AG09319 (cell line): Measurements from ENCODE around the gene ZNF526.

Experiments
- DNase-seq: peaks from one replicate; pipeline ENCODE4 v3.0.0-alpha.2; 2010; ENCODE audit warnings: low read depth; ENCODE audit errors: extremely low read depth
- TF ChIP-seq, protein P1 (sequence below): IDR thresholded peaks from 2 replicates; pipeline ENCODE4 v1.5.1; 2011; ENCODE audit warnings: low read depth, mild to moderate bottlenecking, inconsistent platforms, low read length, moderate library complexity

The ZNF526 gene

DNA sequence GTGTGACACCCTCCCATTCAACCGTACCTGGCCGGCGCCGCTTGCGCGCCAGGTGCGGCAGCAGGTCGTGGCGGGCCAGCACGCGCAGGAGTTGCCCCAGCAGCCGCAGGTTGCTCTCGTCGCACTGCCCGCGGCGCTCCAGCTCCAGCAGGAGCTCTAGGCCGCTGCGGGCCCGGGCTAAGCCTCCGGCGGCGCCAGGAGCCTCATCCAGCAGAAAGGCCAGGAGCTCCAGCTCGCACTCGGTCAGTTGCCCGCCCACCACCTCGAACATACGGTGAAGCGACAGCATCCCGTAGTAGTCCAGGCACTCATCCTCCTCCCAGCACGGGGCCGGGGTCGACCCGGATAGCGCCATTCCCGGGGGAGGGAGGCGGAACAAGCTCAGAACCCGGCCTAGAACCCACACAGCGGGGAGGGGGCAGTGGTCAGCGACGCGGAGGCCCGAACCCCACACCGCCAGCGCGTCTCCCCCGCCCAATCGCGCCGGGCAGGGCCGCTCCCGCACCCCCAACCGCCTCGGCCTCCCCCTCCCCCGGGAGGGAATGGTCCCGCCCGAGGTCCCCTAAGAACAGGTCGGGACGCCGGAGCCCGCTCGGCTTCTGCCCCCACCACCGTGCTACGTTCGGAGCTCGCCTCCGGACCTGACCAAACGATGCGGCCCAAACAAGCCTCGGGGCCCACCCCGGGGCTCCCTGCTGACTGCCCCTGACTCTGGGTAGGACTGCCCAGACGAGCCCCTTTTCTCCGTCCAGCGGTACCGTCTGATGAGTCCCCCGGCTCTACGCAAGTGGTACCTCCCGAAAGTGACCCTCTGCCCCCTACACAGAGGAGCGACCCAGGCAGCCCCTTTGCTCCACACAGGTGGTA is 3.2 kb upstream of the ZNF526 start:
- TF ChIP-seq, protein P1, sequence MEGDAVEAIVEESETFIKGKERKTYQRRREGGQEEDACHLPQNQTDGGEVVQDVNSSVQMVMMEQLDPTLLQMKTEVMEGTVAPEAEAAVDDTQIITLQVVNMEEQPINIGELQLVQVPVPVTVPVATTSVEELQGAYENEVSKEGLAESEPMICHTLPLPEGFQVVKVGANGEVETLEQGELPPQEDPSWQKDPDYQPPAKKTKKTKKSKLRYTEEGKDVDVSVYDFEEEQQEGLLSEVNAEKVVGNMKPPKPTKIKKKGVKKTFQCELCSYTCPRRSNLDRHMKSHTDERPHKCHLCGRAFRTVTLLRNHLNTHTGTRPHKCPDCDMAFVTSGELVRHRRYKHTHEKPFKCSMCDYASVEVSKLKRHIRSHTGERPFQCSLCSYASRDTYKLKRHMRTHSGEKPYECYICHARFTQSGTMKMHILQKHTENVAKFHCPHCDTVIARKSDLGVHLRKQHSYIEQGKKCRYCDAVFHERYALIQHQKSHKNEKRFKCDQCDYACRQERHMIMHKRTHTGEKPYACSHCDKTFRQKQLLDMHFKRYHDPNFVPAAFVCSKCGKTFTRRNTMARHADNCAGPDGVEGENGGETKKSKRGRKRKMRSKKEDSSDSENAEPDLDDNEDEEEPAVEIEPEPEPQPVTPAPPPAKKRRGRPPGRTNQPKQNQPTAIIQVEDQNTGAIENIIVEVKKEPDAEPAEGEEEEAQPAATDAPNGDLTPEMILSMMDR: no peak
- DNase-seq: no peak

- DNase-seq: peak; percentile 93
- TF ChIP-seq, protein P1: no peak; the same call in 1 of the 2 replicates
These were observed 2.3 kb upstream of the ZNF526 start, which contains the start of gene DEDD2 for GRCh38 chr19:42217520-42218437. DEDD2 (minus strand) TSS chr19:42217677; CDS start chr19:42217007, 670 bp downstream.

DNA sequence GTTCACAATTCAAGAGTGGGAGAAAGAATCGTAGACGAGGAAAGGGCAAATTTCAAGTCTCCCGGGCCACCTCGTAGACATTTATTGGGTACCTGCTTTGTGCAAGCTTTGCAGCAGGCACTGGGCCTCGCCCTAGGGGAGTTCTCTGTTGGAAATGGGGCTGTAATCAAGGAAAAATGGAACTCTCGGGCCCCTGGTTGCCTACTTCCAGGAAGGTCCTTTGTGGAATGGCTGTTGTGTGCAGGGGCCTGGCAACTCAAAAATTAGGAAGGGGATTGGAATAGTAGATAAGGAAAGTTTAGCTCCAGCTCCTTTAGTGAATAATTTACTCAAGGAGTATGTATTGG is 612 bp downstream of the ZNF526 start:
- TF ChIP-seq, protein P1: no peak

GRCh38 chr19:42224940-42225717 is 5.0 kb downstream of the ZNF526 start:
- TF ChIP-seq, protein P1: no peak
- DNase-seq: no peak

More for the DNA sequence above, 612 bp downstream of the ZNF526 start:
- no peak for DNase-seq

GRCh38 chr19:42225718-42226292 is 5.7 kb downstream of the ZNF526 start:
- DNase-seq: no peak
- TF ChIP-seq, protein P1: no peak

DNA sequence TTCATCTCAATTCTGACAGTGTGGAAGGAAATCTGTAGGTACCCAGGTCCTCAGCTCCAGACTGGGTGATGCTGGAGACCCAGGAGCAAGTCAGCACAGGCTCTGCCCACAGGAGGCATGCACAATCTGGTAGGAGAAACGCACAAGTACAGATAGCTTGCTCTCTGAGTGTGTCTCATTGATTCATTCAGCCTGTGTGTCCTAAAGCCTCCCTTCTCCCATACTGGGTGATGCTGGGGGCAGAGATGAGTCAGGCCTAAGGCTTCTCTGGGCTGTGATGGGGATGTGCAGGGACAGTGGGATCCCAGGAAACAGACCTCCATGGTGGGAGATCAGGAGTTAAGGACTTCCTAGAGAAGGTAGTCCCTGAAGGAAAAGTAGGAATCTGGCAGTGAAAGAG is 6.8 kb downstream of the ZNF526 start:
- no peak for DNase-seq
- TF ChIP-seq, protein P1: no peak
